Measurements from ENCODE around the gene NAP1L4.

Gene NAP1L4

DNA sequence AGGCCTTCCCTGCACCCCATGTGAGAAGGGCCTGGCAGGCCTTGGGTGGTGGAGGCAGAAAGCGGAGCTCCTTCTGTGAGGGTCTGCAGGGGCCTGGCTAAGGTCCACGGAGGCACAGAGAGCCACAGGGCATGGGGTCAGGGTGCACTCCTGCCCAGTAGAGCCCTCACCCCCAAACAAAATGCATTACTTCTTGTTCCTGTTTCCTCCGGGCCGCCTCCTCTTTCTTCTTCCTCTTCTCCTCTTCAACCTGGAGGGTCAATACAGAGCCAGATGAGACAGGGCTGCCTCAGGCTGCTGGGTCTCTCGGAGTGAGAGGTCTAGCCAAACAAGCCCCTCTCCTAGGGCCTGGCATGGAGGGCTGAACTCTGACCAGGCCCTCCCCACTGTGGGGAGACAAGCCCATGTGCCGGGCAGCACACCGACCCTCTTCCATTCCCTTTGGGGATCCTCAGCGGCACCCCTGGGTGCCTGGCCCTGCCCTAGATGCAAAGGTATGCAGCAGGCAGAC lies 10.3 kb upstream of the NAP1L4 start:
- no peak overlapping the region for H3K27ac ChIP-seq
- H3K27me3 ChIP-seq (ENCODE audit: insufficient read depth, low read depth), result no peaks in the 10 kb centered on the region
- H2AFZ ChIP-seq (ENCODE audit: low read depth), result no peak overlapping the region
- no peak overlapping the region for H3K9ac ChIP-seq
- no peaks in the 10 kb centered on the region for H4K20me1 ChIP-seq (ENCODE audit: insufficient read depth)
- no peaks in the 10 kb centered on the region for H3K79me2 ChIP-seq (ENCODE audit: insufficient read depth, low read depth)
- H3K36me3 ChIP-seq (ENCODE audit: insufficient read depth), result no peaks in the 10 kb centered on the region
- TF ChIP-seq, protein P1, sequence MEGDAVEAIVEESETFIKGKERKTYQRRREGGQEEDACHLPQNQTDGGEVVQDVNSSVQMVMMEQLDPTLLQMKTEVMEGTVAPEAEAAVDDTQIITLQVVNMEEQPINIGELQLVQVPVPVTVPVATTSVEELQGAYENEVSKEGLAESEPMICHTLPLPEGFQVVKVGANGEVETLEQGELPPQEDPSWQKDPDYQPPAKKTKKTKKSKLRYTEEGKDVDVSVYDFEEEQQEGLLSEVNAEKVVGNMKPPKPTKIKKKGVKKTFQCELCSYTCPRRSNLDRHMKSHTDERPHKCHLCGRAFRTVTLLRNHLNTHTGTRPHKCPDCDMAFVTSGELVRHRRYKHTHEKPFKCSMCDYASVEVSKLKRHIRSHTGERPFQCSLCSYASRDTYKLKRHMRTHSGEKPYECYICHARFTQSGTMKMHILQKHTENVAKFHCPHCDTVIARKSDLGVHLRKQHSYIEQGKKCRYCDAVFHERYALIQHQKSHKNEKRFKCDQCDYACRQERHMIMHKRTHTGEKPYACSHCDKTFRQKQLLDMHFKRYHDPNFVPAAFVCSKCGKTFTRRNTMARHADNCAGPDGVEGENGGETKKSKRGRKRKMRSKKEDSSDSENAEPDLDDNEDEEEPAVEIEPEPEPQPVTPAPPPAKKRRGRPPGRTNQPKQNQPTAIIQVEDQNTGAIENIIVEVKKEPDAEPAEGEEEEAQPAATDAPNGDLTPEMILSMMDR (conservative IDR thresholded peaks at IDR 0.05; ENCODE audit: low read depth, low read length), result no peak
- H3K4me1 ChIP-seq (ENCODE audit: low read depth, poor library complexity, severe bottlenecking), result no peaks in the 10 kb centered on the region
- no peak overlapping the region for H3K4me3 ChIP-seq (IDR thresholded peaks at IDR 0.05; ENCODE audit: insufficient read depth, low read depth, low read length)
- H3K4me2 ChIP-seq, result no peak overlapping the region

DNA sequence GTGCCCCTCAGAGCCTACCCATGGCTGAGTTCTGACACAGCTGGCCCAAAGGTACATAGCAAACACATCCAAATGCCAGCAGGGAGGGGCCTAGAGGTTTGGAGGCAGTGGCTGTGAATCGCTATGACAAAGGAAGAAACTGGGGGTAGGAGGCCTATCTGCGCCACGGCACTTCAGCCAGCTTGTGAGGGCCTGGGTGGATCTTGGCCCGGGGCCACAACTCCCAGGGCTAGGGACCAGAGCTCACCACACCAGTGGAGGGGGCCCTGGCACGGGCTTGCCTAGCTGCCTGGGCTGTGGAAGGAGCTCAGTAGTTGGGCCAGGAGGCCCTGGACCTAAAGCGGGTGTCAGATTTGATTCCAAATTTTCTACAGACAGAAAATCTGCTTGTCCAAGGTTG lies 9.4 kb upstream of the NAP1L4 start:
- Histone ChIP-seq H3K4me2 (no peak overlapping the region), H3K27me3 (ENCODE audit: insufficient read depth, low read depth) (no peaks in the 10 kb centered on the region), H3K79me2 (ENCODE audit: insufficient read depth, low read depth) (no peaks in the 10 kb centered on the region), H3K4me1 (ENCODE audit: low read depth, poor library complexity, severe bottlenecking) (no peaks in the 10 kb centered on the region), H4K20me1 (ENCODE audit: insufficient read depth) (no peaks in the 10 kb centered on the region), H3K36me3 (ENCODE audit: insufficient read depth) (no peaks in the 10 kb centered on the region), H3K9ac (no peak overlapping the region), H3K27ac (no peak overlapping the region), H3K4me3 (IDR thresholded peaks at IDR 0.05; ENCODE audit: insufficient read depth, low read depth, low read length) (no peak overlapping the region), H2AFZ (ENCODE audit: low read depth) (no peak overlapping the region)
- TF ChIP-seq, protein P1 (conservative IDR thresholded peaks at IDR 0.05; ENCODE audit: low read depth, low read length), result no peak

DNA sequence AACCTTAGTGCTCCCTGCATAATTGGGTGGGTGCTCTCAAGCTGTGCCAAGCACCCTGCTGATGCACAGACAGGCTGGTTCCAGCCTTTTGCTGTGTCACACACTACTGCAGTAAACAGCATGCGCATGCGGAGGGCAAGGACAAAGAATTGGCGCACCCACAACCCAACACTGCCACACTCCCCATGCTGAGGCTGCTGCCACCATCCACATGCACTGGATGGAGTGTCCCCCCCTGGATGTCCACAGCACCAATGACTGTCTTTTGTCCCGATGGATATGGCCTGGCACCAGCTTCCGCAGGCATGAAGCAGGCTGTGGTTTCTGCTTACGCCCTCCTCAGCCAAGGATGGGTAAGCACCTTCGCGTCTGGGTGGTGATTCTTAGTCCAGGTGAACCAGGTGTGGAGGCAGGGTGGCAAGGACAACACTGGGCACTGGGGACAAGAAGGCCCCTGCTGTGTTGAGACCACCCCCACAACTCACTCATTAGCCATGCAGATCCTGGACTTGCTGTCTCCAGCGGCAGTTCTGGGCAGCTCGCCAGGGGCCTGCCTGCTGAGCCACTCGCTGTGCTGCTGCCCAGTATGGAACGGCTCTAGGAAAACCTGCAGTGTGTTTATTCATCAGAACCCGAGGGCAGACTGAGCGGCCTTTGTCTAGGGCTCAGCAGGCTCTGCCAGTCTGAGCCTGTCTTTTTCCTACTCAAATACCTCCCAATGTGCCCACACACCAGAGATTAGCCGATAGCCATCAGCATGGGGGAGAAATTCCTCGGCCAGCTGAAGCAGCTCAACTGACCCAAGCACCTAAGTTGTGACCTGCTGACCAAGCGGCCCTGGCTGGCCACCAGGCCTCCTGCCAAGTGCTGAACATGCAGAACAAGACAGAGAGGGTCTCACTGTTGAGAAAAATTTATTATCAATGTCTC lies 8.2 kb upstream of the NAP1L4 start:
- Histone ChIP-seq H3K27me3 (ENCODE audit: insufficient read depth, low read depth) (no peaks in the 10 kb centered on the region), H3K9ac (no peak overlapping the region), H3K79me2 (ENCODE audit: insufficient read depth, low read depth) (no peaks in the 10 kb centered on the region), H3K36me3 (ENCODE audit: insufficient read depth) (no peaks in the 10 kb centered on the region), H4K20me1 (ENCODE audit: insufficient read depth) (no peaks in the 10 kb centered on the region), H3K4me3 (IDR thresholded peaks at IDR 0.05; ENCODE audit: insufficient read depth, low read depth, low read length) (no peak overlapping the region), H3K4me2 (no peak overlapping the region), H3K27ac (no peak overlapping the region), H2AFZ (ENCODE audit: low read depth) (no peak overlapping the region), H3K4me1 (ENCODE audit: low read depth, poor library complexity, severe bottlenecking) (no peaks in the 10 kb centered on the region)
- TF ChIP-seq, protein P1 (conservative IDR thresholded peaks at IDR 0.05; ENCODE audit: low read depth, low read length), result no peak

DNA sequence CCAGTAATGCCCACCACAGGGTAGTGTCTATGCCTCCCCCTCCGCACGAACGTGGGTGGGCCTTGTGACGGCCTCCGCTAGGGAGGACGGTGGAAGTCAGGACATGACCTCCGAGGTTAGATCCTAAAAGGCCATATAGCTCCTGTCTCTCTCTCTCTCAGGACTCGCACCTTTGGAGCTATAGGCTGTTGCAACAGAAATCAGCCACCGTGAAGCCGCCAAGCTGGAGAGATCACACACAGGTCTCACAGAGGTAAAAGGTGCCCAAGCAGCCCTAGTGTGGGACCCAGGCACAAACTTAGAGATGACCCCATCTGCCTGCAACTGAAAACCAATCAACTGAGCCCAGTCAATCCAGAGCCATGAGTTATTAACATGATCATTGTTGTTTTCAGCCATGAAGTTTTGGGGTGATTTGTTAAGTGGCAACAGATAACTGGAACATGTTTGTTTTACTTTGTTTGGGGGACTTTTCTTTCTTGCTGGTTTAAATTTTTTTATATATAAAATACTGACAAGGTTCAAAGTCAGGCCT lies 7.4 kb upstream of the NAP1L4 start:
- Histone ChIP-seq H3K79me2 (ENCODE audit: insufficient read depth, low read depth) (no peaks in the 10 kb centered on the region), H3K4me2 (no peak overlapping the region), H4K20me1 (ENCODE audit: insufficient read depth) (no peaks in the 10 kb centered on the region), H3K4me1 (ENCODE audit: low read depth, poor library complexity, severe bottlenecking) (no peaks in the 10 kb centered on the region), H3K4me3 (IDR thresholded peaks at IDR 0.05; ENCODE audit: insufficient read depth, low read depth, low read length) (no peak overlapping the region), H3K36me3 (ENCODE audit: insufficient read depth) (no peaks in the 10 kb centered on the region), H3K9ac (no peak overlapping the region), H3K27ac (no peak overlapping the region), H3K27me3 (ENCODE audit: insufficient read depth, low read depth) (no peaks in the 10 kb centered on the region), H2AFZ (ENCODE audit: low read depth) (no peak overlapping the region)
- TF ChIP-seq, protein P1 (conservative IDR thresholded peaks at IDR 0.05; ENCODE audit: low read depth, low read length), result no peak

Data from KMS-11 (cell line).